Esophagus squamous epithelium (tissue), 5 donors: Measurements from ENCODE around the gene SNF8. TPM values are rescaled to one million over a fixed set of nuclear protein-coding genes. Genes with fewer than 3 reads are reported as not detected.

Experiments
- DNase-seq: peaks from one replicate; lab custom pipeline; 2025; lab: John Stamatoyannopoulos, UW
- H3K27ac ChIP-seq, 4 donors: fragments of 200-600 bp; sonication (generic); one replicate each; pipeline ENCODE4 v1.5.1; 2016 to 2019; ENCODE audit warnings: mild to moderate bottlenecking in 1 of 4
- H3K27me3 ChIP-seq, 4 donors: fragments of 200-600 bp; sonication (generic); 1 replicate in 3 of 4; 2 replicates in 1 of 4; pipeline versions ENCODE4 v1.5.1 to v1.6.0; 2017 to 2021; ENCODE audit warnings: antibody characterized with exemption in 1 of 4
- H3K36me3 ChIP-seq, 3 donors: fragments of 200-600 bp; sonication (generic); one replicate each; pipeline ENCODE4 v1.5.1; 2016 to 2019
- H3K4me1 ChIP-seq, 3 donors: fragments of 200-600 bp; sonication (generic); one replicate each; pipeline ENCODE4 v1.5.1; 2017 to 2019
- H3K4me3 ChIP-seq, 4 donors: fragments of 200-600 bp; sonication (generic); 1 replicate in 3 of 4; 2 replicates in 1 of 4; pipeline ENCODE4 v1.5.1; 2016 to 2019; ENCODE audit warnings: mild to moderate bottlenecking in 2 of 4, moderate library complexity in 1 of 4
- H3K9me3 ChIP-seq, 3 donors: fragments of 200-600 bp; sonication (generic); one replicate each; pipeline ENCODE4 v1.5.1; 2016 to 2019
- CTCF ChIP-seq, 6 experiments: fragments of 450-650 bp in 4 of 6; fragments of 200-600 bp in 2 of 6; sonication (generic) in 2 of 6; IDR thresholded peaks; one replicate each; pipeline ENCODE4 v1.5.1; 2016 to 2019; ENCODE audit warnings: antibody characterized with exemption in 6 of 6, mild to moderate bottlenecking in 4 of 6, moderate library complexity in 4 of 6
- POLR2A ChIP-seq, 4 donors: fragments of 450-650 bp; IDR thresholded peaks; one replicate each; pipeline ENCODE4 v1.6.1; 2017; ENCODE audit warnings: antibody characterized with exemption in 4 of 4, mild to moderate bottlenecking in 4 of 4, moderate library complexity in 3 of 4
- WGBS, 2 donors: methylation state at CpG; one replicate each; pipeline ENCODE4 v1.1.5; 2018; 5-methylcytosine and 5-hydroxymethylcytosine counted together
- intact Hi-C: fragments of 100-400 bp; cut with DNase I; formaldehyde crosslinking; loops from one replicate; pipeline ENCODE4 v1.15.0; 2022
- total RNA-seq, 4 donors: library from RNA; depleted of rRNA; stranded (reverse); fragments of >200 nt; gene quantifications; one replicate each; pipeline ENCODE4 v1.1.0, GENCODE V29; 2016
- donor health status: DM: yes; HTN: yes; CAD: no.

SNF8 gene
- total RNA-seq, 4 donors from 2014 or later = 39.0 to 64.7 (median 60.4) TPM

DNA sequence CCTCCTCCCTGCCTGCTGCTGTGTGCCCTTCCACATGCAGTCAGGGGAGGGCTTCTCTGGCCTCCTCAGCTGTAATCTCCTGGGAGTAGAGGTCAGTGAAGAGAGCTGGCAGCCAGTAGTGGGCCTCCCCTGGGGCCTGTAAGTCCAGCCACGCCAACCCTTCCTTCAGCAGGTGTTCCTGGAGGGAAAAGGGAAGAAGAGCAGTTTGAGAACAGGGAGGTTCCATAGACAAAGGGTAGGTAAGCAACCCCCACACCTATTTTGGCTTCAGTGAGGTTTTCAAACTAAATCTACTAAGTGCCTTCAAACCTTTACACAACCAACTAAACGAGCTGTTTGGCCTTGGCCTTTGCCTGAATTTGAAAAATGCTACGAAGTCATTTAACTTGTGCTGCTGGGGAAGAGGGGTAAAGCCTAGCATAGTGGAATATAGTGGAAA lies 14.2 kb downstream of the SNF8 start:
- Histone ChIP-seq H3K4me3 (no peak overlapping the region), H3K9me3 (no peaks in the 10 kb centered on the region), H3K27ac (no peak overlapping the region), H3K27me3 (no peaks in the 10 kb centered on the region), H3K4me1 (peaks cover 0 to 12% (median 0%) of the 10 kb centered on the region in 3 donors), H3K36me3 (peaks cover 21 to 98% (median 55%) of the 10 kb centered on the region in 3 donors)
- DNase-seq = no peak
- intact Hi-C loops = no loop called here
- TF ChIP-seq CTCF (IDR thresholded peaks at IDR 0.05) (no peak), POLR2A (IDR thresholded peaks at IDR 0.05) (no peak)
- WGBS, 2 donors = 61 to 71% methylated on average over 3 of the region's 3 CpGs

DNA sequence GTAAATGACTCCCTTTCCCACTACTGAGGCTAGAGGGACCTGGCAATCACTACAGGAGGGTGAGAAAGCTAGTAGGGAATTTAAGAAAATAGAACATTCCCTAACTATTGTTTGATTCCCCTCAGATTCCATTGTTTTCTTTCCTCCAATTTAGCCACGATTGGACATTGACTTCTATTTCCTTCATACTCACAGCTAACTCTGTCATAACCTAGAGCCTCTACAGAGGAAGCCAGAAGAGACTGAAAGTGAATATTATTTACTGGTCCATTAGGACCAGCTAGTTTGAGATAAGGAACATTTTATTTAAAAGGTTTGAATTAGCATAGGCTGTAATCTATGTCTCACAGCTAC lies 14.9 kb downstream of the SNF8 start:
- H3K36me3 ChIP-seq = peaks cover 21 to 100% (median 59%) of the 10 kb centered on the region in 3 donors
- WGBS, 2 donors = 43 to 50% methylated on average over 1 of the region's 1 CpG

GRCh38 chr17:48928876-48929811 lies 15.5 kb downstream of the SNF8 start:
- H3K4me1 ChIP-seq = peaks cover 0 to 12% (median 0%) of the 10 kb centered on the region in 3 donors
- H3K9me3 ChIP-seq = no peaks in the 10 kb centered on the region
- H3K4me3 ChIP-seq = no peak overlapping the region
- no peak for TF ChIP-seq POLR2A (IDR thresholded peaks at IDR 0.05)
- TF ChIP-seq CTCF (IDR thresholded peaks at IDR 0.05) = no peak
- H3K36me3 ChIP-seq = peaks cover 21 to 100% (median 63%) of the 10 kb centered on the region in 3 donors
- intact Hi-C loops = no loop called here
- H3K27ac ChIP-seq = peak overlapping the region in 1 of 4 donors; percentile 14
- WGBS, 2 donors = 57 to 60% methylated on average over 4 to 6 of the region's 6 CpGs
- no peak for DNase-seq
- no peaks in the 10 kb centered on the region for H3K27me3 ChIP-seq

More for the DNA sequence above, 14.9 kb downstream of the SNF8 start:
- no peak for TF ChIP-seq CTCF (IDR thresholded peaks at IDR 0.05)
- TF ChIP-seq POLR2A (IDR thresholded peaks at IDR 0.05) = no peak
- no peaks in the 10 kb centered on the region for H3K9me3 ChIP-seq
- DNase-seq = no peak
- intact Hi-C loops = no loop called here
- H3K4me3 ChIP-seq = no peak overlapping the region
- H3K27me3 ChIP-seq = no peaks in the 10 kb centered on the region
- H3K27ac ChIP-seq = peak overlapping the region in 1 of 4 donors; percentile 14
- H3K4me1 ChIP-seq = peaks cover 0 to 12% (median 0%) of the 10 kb centered on the region in 3 donors

DNA sequence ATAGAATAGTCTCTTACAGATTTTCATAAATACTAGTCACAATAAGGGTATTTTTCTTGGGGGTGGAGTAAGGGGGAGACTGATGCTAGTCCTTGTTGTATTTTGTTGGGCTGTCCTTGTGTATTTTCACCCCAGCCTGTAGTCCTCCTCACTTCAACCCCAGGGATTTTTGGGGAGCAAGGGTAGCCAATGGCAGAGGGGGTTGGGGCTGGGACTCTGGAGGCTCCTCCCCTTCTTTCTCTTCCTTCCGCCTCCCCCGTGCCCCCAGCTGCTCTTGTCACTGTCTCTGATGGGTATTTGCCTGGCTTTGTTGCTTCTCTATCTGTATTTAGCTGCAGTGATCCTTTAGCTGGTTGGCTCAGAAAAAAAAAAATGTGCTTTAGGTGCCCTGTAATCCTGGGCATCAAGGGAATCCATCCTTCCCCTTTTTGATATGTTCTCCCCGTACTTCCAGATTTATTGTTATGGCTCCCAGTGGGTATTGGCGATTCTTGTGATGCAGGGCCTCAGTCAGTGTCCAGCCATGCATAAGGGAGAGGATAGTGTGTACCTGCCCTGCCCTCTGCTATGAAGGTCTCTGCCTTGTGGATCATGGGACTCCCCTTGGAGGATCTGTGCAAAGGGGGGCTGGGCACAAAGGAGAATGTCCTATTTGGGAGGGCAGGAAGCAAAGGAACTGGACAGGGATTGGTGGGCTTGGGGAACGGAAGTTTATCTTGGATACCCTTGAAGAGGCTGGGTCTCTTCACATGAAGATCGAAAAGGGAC lies 16.5 kb downstream of the SNF8 start:
- no peak overlapping the region for H3K27ac ChIP-seq
- H3K27me3 ChIP-seq = no peaks in the 10 kb centered on the region
- H3K4me3 ChIP-seq = no peak overlapping the region
- no peak for DNase-seq
- 82 to 84% methylated on average over 6 of the region's 6 CpGs for WGBS, 2 donors
- peaks cover 0 to 12% (median 0%) of the 10 kb centered on the region in 3 donors for H3K4me1 ChIP-seq
- no peaks in the 10 kb centered on the region for H3K9me3 ChIP-seq
- TF ChIP-seq POLR2A (IDR thresholded peaks at IDR 0.05) = no peak
- TF ChIP-seq CTCF (IDR thresholded peaks at IDR 0.05) = no peak
- intact Hi-C loops = no loop called here
- H3K36me3 ChIP-seq = peaks cover 18 to 100% (median 63%) of the 10 kb centered on the region in 3 donors
